ENCODE results near the gene WDR90. TPM values are rescaled to one million over a fixed set of nuclear protein-coding genes. Genes with fewer than 3 reads are reported as not detected.

WDR90 gene
- total RNA-seq, 4 donors from 2014 or later = 29.8 to 154 (median 73.6) TPM

DNA sequence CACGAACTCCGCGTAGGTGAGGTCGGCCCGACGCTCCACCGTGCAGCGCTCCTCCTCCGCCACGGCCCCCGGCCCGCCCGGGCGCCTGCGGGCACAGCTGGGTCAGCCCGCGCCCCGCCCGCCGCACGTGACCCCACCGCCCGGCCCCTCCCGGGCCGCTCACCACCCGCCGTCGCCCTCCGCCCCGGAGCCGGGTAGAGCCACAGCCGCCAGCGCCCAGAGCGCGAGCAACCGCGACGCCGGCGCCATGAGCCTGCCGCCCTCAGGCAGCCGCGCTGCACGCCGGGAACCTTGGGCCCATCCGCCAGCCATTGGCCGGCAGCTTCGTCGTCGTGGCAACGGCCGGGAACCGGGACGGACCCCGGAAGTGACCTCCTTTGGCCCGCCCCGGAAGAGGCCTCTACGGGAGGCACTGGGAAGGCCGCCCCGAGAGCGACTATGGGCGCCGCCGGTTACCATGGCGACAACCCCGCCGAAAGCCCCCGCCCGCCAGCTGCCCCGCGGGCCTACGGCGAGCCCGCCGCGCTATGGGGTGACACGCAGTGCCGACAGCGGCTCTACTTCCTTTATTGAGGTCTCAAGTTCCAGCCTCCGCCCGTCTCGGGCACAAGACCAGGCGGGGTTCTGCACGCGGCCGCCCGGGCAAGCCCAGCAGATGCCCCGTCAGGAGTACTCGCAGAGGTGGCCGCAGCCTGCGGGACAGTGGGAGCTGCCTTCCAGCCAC, 35.1 kb downstream of the WDR90 start, which contains the start of gene JMJD8:
Gene JMJD8 (minus strand): TSS at position 264 of the 724 bp plus-strand sequence. CDS start 15 bp downstream, at position 249.
- peak; percentile 96 to 99 (median 99) for DNase-seq
- H3K36me3 ChIP-seq = peaks cover 0 to 32% (median 0%) of the 10 kb centered on the region in 3 donors
- H3K27ac ChIP-seq = peak within 1 kb of the TSS; percentile 55 to 85 (median 68)
- peaks cover 0 to 50% (median 30%) of the 10 kb centered on the region in 4 donors for H3K4me1 ChIP-seq
- H3K4me3 ChIP-seq = peak within 1 kb of the TSS; percentile 58 to 83 (median 72)
- no peaks in the 10 kb centered on the region for H3K27me3 ChIP-seq
- H3K9me3 ChIP-seq = no peaks in the 10 kb centered on the region
- TF ChIP-seq, protein P1, sequence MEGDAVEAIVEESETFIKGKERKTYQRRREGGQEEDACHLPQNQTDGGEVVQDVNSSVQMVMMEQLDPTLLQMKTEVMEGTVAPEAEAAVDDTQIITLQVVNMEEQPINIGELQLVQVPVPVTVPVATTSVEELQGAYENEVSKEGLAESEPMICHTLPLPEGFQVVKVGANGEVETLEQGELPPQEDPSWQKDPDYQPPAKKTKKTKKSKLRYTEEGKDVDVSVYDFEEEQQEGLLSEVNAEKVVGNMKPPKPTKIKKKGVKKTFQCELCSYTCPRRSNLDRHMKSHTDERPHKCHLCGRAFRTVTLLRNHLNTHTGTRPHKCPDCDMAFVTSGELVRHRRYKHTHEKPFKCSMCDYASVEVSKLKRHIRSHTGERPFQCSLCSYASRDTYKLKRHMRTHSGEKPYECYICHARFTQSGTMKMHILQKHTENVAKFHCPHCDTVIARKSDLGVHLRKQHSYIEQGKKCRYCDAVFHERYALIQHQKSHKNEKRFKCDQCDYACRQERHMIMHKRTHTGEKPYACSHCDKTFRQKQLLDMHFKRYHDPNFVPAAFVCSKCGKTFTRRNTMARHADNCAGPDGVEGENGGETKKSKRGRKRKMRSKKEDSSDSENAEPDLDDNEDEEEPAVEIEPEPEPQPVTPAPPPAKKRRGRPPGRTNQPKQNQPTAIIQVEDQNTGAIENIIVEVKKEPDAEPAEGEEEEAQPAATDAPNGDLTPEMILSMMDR (IDR thresholded peaks at IDR 0.05) = no peak
- peak; percentile 40 to 42 for TF ChIP-seq POLR2A (IDR thresholded peaks at IDR 0.05)

DNA sequence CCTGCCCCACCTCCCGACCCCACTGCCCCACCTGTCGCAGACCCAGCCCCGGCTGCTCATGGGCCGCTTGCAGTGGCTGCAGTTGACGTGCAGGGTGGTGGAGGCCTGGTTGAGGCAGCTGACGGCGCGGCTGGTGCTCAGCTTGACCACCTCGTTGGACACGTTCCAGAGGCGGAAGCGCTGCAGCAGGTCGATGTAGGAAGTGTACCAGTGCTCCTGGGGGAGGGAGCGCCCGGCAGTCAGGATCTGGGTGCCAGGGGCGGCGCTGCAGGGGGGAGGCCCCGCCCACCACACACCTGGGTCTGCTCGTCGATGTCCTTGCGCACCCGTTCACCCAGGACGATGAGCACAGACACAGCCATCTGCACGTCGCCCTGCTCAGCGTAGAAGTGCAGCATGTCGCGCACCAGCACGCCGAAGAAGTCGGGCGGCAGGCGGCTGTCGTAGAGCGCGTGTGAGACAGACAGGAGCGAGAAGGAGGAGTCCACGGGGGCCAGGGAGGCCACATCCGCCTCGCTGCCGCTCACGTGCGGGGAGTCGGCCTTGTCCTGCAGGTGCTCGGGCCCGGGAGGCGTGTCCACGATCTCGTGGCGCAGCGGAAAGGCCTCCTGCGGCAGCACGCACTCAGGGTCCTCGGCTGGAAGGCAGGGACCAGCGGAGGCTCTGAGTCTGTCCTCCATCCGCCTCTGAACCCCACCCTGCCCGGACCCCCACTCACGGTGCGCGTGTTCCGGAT, 36.0 kb downstream of the WDR90 start:
- no peak for DNase-seq
- Histone ChIP-seq H3K4me3 (peak overlapping the region; percentile 58 to 83 (median 72)), H3K27me3 (no peaks in the 10 kb centered on the region), H3K36me3 (peaks cover 0 to 32% (median 0%) of the 10 kb centered on the region in 3 donors), H3K9me3 (no peaks in the 10 kb centered on the region), H3K4me1 (peaks cover 0 to 52% (median 34%) of the 10 kb centered on the region in 4 donors), H3K27ac (peak overlapping the region in 3 of 4 donors; percentile 55 to 85 (median 75))
- TF ChIP-seq, protein P1 (IDR thresholded peaks at IDR 0.05) = no peak
- TF ChIP-seq POLR2A (IDR thresholded peaks at IDR 0.05) = no peak

DNA sequence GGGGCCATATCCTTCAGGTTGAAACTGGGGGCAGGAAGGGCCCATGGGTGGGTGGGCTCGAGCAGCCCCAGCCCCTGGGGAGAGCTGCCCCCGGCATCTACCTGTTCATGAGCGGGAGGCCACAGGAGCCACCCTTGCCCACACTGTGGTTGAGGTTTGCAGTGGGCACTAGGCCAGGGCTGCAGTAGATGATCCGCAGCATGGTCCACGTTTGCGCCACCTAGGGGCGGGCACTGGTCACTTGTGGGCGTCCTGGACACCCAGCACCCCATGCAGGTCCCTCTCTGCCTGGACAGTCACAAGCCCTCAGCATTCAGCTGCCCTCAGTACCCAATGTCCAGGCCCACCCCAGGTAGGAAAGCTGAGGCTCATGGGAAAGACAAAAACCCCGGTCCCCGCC, 36.8 kb downstream of the WDR90 start:
- peak in 2 of 3 donors; percentile 70 to 78 for DNase-seq
- TF ChIP-seq POLR2A (IDR thresholded peaks at IDR 0.05) = no peak
- TF ChIP-seq, protein P1 (IDR thresholded peaks at IDR 0.05) = peak in 3 of 6 experiments; percentile 30 to 57 (median 37)
- H3K36me3 ChIP-seq = peaks cover 0 to 32% (median 0%) of the 10 kb centered on the region in 3 donors

DNA sequence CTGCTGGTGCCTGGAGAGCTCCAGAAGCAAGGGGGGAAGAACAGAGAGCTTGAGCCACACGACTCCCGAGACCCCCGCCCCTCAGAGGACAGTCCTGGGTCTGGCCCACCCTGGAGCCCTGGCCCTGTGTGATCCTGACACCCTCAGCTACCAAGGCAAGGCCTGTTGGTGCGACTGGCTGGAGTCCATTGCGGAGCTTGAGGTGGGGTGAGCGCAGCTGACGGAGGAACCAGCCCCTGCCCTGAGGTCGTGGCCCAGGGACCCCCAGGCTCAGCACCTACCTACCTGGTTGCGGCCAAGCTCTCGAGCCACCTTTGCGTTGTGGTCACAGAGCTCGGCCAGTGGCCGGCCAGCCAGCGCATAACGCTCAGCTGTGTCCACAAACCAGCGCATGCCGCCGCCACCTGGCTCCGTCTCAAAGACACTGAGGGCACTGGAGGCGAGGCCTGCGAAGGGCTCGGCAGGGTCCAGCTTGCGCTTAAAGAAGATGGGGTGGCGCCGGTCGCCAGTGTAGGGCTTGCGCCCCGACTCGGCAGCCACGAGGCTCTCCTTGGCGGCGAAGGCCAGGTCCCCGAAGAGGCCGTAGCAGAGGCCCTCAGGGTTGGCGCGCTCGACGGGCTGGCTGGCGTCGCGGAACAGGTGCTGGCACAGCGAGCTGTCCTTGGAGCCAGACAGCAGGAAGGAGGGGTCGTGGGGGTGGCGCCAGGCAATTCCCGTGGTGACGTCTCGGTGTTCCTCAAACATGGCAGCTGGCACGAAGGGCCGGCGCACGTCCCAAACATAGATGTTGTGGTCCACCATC, 37.5 kb downstream of the WDR90 start:
- no peaks in the 10 kb centered on the region for H3K9me3 ChIP-seq
- H3K27me3 ChIP-seq = no peaks in the 10 kb centered on the region
- H3K4me1 ChIP-seq = peaks cover 0 to 43% (median 25%) of the 10 kb centered on the region in 4 donors
- H3K4me3 ChIP-seq = no peak overlapping the region
- TF ChIP-seq POLR2A (IDR thresholded peaks at IDR 0.05) = no peak
- TF ChIP-seq, protein P1 (IDR thresholded peaks at IDR 0.05) = no peak
- DNase-seq = no peak
- peaks cover 0 to 28% (median 0%) of the 10 kb centered on the region in 3 donors for H3K36me3 ChIP-seq
- no peak overlapping the region for H3K27ac ChIP-seq

More for the DNA sequence above, 36.8 kb downstream of the WDR90 start:
- Histone ChIP-seq H3K4me1 (peaks cover 0 to 50% (median 32%) of the 10 kb centered on the region in 4 donors), H3K27me3 (no peaks in the 10 kb centered on the region), H3K9me3 (no peaks in the 10 kb centered on the region), H3K27ac (no peak overlapping the region), H3K4me3 (no peak overlapping the region)

DNA sequence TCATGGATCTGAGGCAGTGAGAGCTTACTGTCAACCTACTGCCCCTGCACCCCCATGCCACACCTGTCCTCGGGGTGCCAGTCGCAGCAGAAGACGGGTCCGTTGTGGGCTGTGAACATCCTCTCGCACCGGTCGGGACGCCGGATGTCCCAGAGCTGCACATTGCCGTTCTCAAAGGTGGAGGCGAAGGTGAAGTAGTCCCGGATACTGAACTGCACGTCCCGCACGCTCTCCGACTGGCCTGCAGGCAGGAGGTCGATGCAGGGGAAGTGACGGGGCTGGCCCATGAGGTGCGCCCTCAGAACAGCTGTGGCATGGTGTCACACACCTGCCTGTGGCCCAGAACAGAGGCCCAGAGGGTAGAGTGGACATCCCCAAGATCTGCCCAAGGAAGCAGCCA, 38.3 kb downstream of the WDR90 start:
- peaks cover 0 to 20% (median 0%) of the 10 kb centered on the region in 3 donors for H3K36me3 ChIP-seq
- no peak overlapping the region for H3K27ac ChIP-seq
- H3K9me3 ChIP-seq = no peaks in the 10 kb centered on the region
- H3K27me3 ChIP-seq = no peaks in the 10 kb centered on the region
- no peak for DNase-seq
- H3K4me3 ChIP-seq = no peak overlapping the region
- H3K4me1 ChIP-seq = peaks cover 0 to 35% (median 24%) of the 10 kb centered on the region in 4 donors
- TF ChIP-seq, protein P1 (IDR thresholded peaks at IDR 0.05) = no peak
- no peak for TF ChIP-seq POLR2A (IDR thresholded peaks at IDR 0.05)
